Retinal pigment epithelial cell (primary cell): Measurements from ENCODE around the gene C1QTNF8.

Experiments used
- DNase-seq: peaks from one replicate; pipeline ENCODE4 v3.0.0-alpha.2; 2010; ENCODE audit warnings: low read depth
- H3K4me3 ChIP-seq: 2 replicates; pipeline ENCODE4 v1.5.1; 2011; ENCODE audit warnings: mild to moderate bottlenecking, low read length, control low read depth, moderate library complexity
- CTCF ChIP-seq: conservative IDR thresholded peaks from 2 replicates; pipeline ENCODE4 v1.5.1; 2011; ENCODE audit warnings: low read depth, low read length, control low read depth, inconsistent platforms

C1QTNF8 gene

GRCh38 chr16:1079341-1079740 lies 16.7 kb downstream of the C1QTNF8 start:
- no peak for TF ChIP-seq CTCF
- no peak for DNase-seq
- no peak overlapping the region for H3K4me3 ChIP-seq

- H3K4me3 ChIP-seq = no peak overlapping the region
- peak; percentile 38 for DNase-seq
- no peak for TF ChIP-seq CTCF
Observed at GRCh38 chr16:1078579-1079021, 17.4 kb downstream of the C1QTNF8 start.

- no peak for TF ChIP-seq CTCF
- no peak overlapping the region for H3K4me3 ChIP-seq
- no peak for DNase-seq
Observed at GRCh38 chr16:1077877-1078578, 18.0 kb downstream of the C1QTNF8 start.

- no peak overlapping the region for H3K4me3 ChIP-seq
- DNase-seq = no peak
- no peak for TF ChIP-seq CTCF
Observed at GRCh38 chr16:1076801-1077576, 19.1 kb downstream of the C1QTNF8 start.

- DNase-seq = no peak
- H3K4me3 ChIP-seq = no peak overlapping the region
- no peak for TF ChIP-seq CTCF
Observed at GRCh38 chr16:1075546-1075945, 20.5 kb downstream of the C1QTNF8 start.

- no peak overlapping the region for H3K4me3 ChIP-seq
- no peak for DNase-seq
- no peak for TF ChIP-seq CTCF
Observed at GRCh38 chr16:1074379-1074649, 21.7 kb downstream of the C1QTNF8 start.
